ENCODE results near the gene TPR.

DNA sequence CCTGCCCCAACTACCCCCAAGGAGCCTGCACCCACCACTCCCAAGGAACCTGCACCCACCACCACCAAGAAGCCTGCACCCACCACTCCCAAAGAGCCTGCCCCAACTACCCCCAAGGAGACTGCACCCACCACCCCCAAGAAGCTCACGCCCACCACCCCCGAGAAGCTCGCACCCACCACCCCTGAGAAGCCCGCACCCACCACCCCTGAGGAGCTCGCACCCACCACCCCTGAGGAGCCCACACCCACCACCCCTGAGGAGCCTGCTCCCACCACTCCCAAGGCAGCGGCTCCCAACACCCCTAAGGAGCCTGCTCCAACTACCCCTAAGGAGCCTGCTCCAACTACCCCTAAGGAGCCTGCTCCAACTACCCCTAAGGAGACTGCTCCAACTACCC is 67.6 kb downstream of the TPR start:
- no peak for TF ChIP-seq POLR2A (IDR thresholded peaks at IDR 0.05)
- no peak for TF ChIP-seq CTCF (IDR thresholded peaks at IDR 0.05)
